Measurements from ENCODE around the gene PDE4B.

- TF ChIP-seq CTCF (IDR thresholded peaks at IDR 0.05) = no peak
- no peak for TF ChIP-seq POLR2A (IDR thresholded peaks at IDR 0.05)
Measured at GRCh38 chr1:66316464-66317247, 524.0 kb downstream of the PDE4B start.

All from lower leg skin (tissue), 3 donors.